K562 (cell line): Measurements from ENCODE around the gene RELL2. TPM values are rescaled to one million over a fixed set of nuclear protein-coding genes. Genes with fewer than 3 reads are reported as not detected.

Experiments used
- ARHGAP35 ChIP-seq: fragments of 450-650 bp; IDR thresholded peaks from 2 replicates; pipeline ENCODE4 v1.6.1; 2018; ENCODE audit not compliant: partially characterized antibody
- BHLHE40 ChIP-seq: IDR thresholded peaks from 2 replicates; pipeline ENCODE4 v1.6.1; 2011; ENCODE audit warnings: low read length, improper control_type of control experiment
- HDGF ChIP-seq: fragments of 450-650 bp; IDR thresholded peaks from 2 replicates; pipeline ENCODE4 v1.6.1; 2016
- KAT2B ChIP-seq: IDR thresholded peaks from one replicate; pipeline ENCODE4 v1.6.1; 2012; ENCODE audit warnings: low read depth, mild to moderate bottlenecking, control low read depth, inconsistent platforms, low read length, moderate library complexity
- MAFK ChIP-seq: IDR thresholded peaks from 2 replicates; pipeline ENCODE4 v1.6.1; 2011; ENCODE audit warnings: low read length, improper control_type of control experiment
- MYC ChIP-seq, 2 experiments: fragments of 250-450 bp in 1 of 2; sonication (Bioruptor Pico) in 1 of 2; IDR thresholded peaks; 2 replicates each; pipeline versions ENCODE4 v1.5.1 to v1.6.1; 2012 to 2021; ENCODE audit warnings: low read depth in 2 of 2, borderline replicate concordance in 1 of 2, improper control_type of control experiment in 1 of 2, low read length in 1 of 2, mild to moderate bottlenecking in 1 of 2, moderate library complexity in 1 of 2
- POLR2G ChIP-seq: fragments of 200-400 bp; formaldehyde crosslinking; IDR thresholded peaks from 2 replicates; pipeline ENCODE4 v1.6.1; 2017; ENCODE audit warnings: low read depth, mild to moderate bottlenecking, antibody characterized with exemption, low read length, moderate library complexity
- RBM34 ChIP-seq: fragments of 200-400 bp; formaldehyde crosslinking; IDR thresholded peaks from 2 replicates; pipeline ENCODE4 v1.6.1; 2018; ENCODE audit warnings: low read length, borderline replicate concordance; ENCODE audit not compliant: insufficient read depth
- SMARCE1 ChIP-seq: fragments of 450-650 bp; IDR thresholded peaks from 2 replicates; pipeline ENCODE4 v1.7.1; 2016; ENCODE audit warnings: mild to moderate bottlenecking
- SP2 ChIP-seq: IDR thresholded peaks from 2 replicates; pipeline ENCODE4 v1.6.1; 2011; ENCODE audit warnings: mild to moderate bottlenecking, low read depth, low read length, moderate library complexity; ENCODE audit not compliant: poor library complexity, severe bottlenecking; ENCODE audit errors: extremely low read depth
- STAG1 ChIP-seq: sonication (generic); formaldehyde crosslinking; IDR thresholded peaks from 2 replicates; pipeline ENCODE4 v1.5.0; 2020; ENCODE audit warnings: missing genetic modification reagents, borderline replicate concordance
- ZKSCAN1 ChIP-seq: fragments of 150-350 bp; IDR thresholded peaks from 2 replicates; pipeline ENCODE4 v1.6.1; 2016; ENCODE audit warnings: low read depth, low read length
- ZKSCAN3 ChIP-seq: fragments of 250-450 bp; sonication (Bioruptor Pico); IDR thresholded peaks from 2 replicates; pipeline ENCODE4 v1.4.0; 2020
- ZNF174 ChIP-seq: fragments of 250-450 bp; sonication (Bioruptor Pico); IDR thresholded peaks from 2 replicates; pipeline ENCODE4 v1.4.0; 2020; ENCODE audit warnings: mild to moderate bottlenecking
- polyA plus RNA-seq, 8 experiments: library from polyadenylated mRNA; depleted of rRNA in 4 of 8; stranded (reverse) in 5 of 8; unstranded in 3 of 8; fragments of >200 nt; fragmentation: Nextera tagmentation in 2 of 8; fragmentation: Illumina TruSeq in 1 of 8; extraction: Ambion mirVana in 2 of 8; extraction: Trizol in 1 of 8; gene quantifications; 2 replicates each; pipeline versions ENCODE4 v1.2.1 to v1.2.3, GENCODE V29; 2011 to 2014; ENCODE audit warnings: inconsistent platforms in 1 of 8, missing spikeins in 1 of 8
- total RNA-seq, 7 experiments: library from RNA; depleted of rRNA in 6 of 7; stranded (reverse); fragments of >200 nt in 6 of 7; fragmentation: Illumina TruSeq in 2 of 7; extraction: Trizol in 2 of 7; gene quantifications; 2 replicates each; pipeline versions ENCODE4 v1.2.1 to v1.2.3, GENCODE V29; 2011 to 2021; ENCODE audit warnings: low replicate concordance in 1 of 7
- TF ChIP-seq, protein P1 (sequence below), 2 experiments: fragments of 450-650 bp; formaldehyde crosslinking in 1 of 2; IDR thresholded peaks; 2 replicates each; pipeline versions ENCODE4 v1.4.0 to v1.6.1; 2014 to 2020; ENCODE audit warnings: mild to moderate bottlenecking in 2 of 2, borderline replicate concordance in 1 of 2, low read depth in 1 of 2
- TF ChIP-seq, protein P2 (sequence below): fragments of 250-450 bp; sonication (Bioruptor Pico); IDR thresholded peaks from 2 replicates; pipeline ENCODE4 v1.8.0; 2022; ENCODE audit warnings: moderate library complexity, mild to moderate bottlenecking, inconsistent platforms
- TF ChIP-seq, protein P3 (sequence below): sonication (generic); formaldehyde crosslinking; IDR thresholded peaks from 2 replicates; pipeline ENCODE4 v1.9.0; 2022; ENCODE audit warnings: mild to moderate bottlenecking, missing genetic modification reagents
- TF ChIP-seq, protein P4 (sequence below): sonication (generic); formaldehyde crosslinking; IDR thresholded peaks from 2 replicates; pipeline ENCODE4 v1.8.1; 2023; ENCODE audit warnings: mild to moderate bottlenecking, missing genetic modification reagents, moderate library complexity

The RELL2 gene
- total and polyA plus RNA-seq, 9 of the 15 experiments (the other 6 are each of a cell fraction or from before 2014, with no cell fraction given) = 0.06 to 36.0 (median 14.3) TPM

DNA sequence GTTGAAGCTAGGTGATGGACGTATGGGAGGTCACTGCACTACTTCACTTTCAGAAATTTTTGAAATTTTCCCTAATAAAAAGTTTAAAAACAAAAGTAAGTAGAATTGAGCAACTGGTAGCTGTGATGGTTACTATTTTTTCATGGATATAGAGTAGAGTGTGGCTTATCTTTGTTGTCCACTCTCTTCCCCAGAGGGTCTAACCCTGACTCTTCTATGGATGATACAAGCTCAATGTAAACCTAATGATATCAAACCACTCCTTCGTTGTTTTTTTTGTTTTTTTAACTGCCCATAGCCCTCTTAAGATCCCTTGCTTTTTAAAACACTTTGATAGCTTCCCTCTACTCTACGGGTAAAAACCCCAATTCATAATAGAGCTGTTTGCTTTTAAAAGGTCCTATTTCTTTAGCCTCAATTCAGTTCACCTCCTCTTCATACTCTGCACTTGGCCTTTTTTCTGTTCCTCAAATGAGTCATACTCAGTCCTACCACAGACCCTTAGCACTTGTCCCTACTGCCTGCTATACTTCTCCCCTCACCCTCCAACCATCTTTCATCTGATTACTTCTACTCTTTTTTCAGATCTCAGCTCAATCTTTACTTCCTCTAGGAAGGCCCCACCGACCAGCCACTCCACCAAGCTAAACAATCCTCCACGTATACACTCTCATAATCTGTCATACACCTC lies 2.8 kb upstream of the RELL2 start (continued):
- TF ChIP-seq, protein P1, sequence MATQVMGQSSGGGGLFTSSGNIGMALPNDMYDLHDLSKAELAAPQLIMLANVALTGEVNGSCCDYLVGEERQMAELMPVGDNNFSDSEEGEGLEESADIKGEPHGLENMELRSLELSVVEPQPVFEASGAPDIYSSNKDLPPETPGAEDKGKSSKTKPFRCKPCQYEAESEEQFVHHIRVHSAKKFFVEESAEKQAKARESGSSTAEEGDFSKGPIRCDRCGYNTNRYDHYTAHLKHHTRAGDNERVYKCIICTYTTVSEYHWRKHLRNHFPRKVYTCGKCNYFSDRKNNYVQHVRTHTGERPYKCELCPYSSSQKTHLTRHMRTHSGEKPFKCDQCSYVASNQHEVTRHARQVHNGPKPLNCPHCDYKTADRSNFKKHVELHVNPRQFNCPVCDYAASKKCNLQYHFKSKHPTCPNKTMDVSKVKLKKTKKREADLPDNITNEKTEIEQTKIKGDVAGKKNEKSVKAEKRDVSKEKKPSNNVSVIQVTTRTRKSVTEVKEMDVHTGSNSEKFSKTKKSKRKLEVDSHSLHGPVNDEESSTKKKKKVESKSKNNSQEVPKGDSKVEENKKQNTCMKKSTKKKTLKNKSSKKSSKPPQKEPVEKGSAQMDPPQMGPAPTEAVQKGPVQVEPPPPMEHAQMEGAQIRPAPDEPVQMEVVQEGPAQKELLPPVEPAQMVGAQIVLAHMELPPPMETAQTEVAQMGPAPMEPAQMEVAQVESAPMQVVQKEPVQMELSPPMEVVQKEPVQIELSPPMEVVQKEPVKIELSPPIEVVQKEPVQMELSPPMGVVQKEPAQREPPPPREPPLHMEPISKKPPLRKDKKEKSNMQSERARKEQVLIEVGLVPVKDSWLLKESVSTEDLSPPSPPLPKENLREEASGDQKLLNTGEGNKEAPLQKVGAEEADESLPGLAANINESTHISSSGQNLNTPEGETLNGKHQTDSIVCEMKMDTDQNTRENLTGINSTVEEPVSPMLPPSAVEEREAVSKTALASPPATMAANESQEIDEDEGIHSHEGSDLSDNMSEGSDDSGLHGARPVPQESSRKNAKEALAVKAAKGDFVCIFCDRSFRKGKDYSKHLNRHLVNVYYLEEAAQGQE (IDR thresholded peaks at IDR 0.05; ENCODE audit: borderline replicate concordance) = 0 out of 2 replicates have a peak, but pooled peaks have one; percentile 8
- TF ChIP-seq, protein P1 (CRISPR knock-in tag; IDR thresholded peaks at IDR 0.05; ENCODE audit: low read depth) = no peak
- TF ChIP-seq HDGF (peak; percentile 60; the same call in 1 of the 2 replicates), KAT2B (no peak), MYC (IDR thresholded peaks at IDR 0.05; ENCODE audit: low read depth, low read length) (no peak), MYC (CRISPR knock-in tag; IDR thresholded peaks at IDR 0.05; ENCODE audit: borderline replicate concordance, low read depth) (no peak), ZNF174 (CRISPR knock-in tag) (no peak), BHLHE40 (no peak), ARHGAP35 (no peak), SP2 (no peak), POLR2G (no peak), MAFK (no peak), SMARCE1 (peak; percentile 48; the same call in 1 of the 2 replicates), RBM34 (no peak), STAG1 (no peak), ZKSCAN1 (no peak), ZKSCAN3 (CRISPR knock-in tag) (no peak)
- TF ChIP-seq, protein P2, sequence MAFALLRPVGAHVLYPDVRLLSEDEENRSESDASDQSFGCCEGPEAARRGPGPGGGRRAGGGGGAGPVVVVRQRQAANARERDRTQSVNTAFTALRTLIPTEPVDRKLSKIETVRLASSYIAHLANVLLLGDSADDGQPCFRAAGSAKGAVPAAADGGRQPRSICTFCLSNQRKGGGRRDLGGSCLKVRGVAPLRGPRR (CRISPR knock-in tag) = no peak
- TF ChIP-seq, protein P3, sequence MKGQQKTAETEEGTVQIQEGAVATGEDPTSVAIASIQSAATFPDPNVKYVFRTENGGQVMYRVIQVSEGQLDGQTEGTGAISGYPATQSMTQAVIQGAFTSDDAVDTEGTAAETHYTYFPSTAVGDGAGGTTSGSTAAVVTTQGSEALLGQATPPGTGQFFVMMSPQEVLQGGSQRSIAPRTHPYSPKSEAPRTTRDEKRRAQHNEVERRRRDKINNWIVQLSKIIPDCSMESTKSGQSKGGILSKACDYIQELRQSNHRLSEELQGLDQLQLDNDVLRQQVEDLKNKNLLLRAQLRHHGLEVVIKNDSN = no peak
- TF ChIP-seq, protein P4, sequence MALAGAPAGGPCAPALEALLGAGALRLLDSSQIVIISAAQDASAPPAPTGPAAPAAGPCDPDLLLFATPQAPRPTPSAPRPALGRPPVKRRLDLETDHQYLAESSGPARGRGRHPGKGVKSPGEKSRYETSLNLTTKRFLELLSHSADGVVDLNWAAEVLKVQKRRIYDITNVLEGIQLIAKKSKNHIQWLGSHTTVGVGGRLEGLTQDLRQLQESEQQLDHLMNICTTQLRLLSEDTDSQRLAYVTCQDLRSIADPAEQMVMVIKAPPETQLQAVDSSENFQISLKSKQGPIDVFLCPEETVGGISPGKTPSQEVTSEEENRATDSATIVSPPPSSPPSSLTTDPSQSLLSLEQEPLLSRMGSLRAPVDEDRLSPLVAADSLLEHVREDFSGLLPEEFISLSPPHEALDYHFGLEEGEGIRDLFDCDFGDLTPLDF (CRISPR knock-in tag) = no peak
